HUDEP-2 (cell line): ENCODE results near the gene ITGB5.
"Not testable (repeated sequence)": the region's sequence is repeated elsewhere in the genome, so short reads cannot be mapped to it uniquely, and the experiment has no call there.

Experiments
- DNase-seq, 76 experiments: peaks; one replicate each; lab custom pipeline; 2025; ENCODE audit not compliant: unreplicated experiment in 76 of 76; lab: John Stamatoyannopoulos, UW

ITGB5 gene

DNA sequence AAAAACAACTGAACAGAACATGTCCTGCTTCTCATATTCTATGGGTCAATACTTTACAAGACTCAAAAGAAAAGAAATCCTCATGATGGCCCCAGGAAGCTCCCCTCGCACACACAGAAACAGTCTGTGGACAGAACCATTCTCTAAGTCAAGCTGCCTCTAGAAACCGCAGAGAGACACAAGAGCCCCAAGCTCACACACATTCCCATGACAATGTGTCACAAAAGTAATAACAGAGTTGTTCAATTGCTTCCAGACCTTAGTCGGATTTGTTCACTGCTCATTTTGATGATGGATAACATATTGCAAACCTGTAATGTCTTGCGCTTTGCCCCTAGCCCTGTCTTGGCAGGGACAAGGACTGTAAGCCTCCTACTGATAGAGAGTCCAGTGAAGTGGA is 96.0 kb downstream of the ITGB5 start:
- no peak for DNase-seq

- DNase-seq = not testable (repeated sequence)
Measured at GRCh38 chr3:124789103-124789502, 98.1 kb downstream of the ITGB5 start.

GRCh38 chr3:124788254-124788745 is 98.9 kb downstream of the ITGB5 start:
- no peak for DNase-seq

DNA sequence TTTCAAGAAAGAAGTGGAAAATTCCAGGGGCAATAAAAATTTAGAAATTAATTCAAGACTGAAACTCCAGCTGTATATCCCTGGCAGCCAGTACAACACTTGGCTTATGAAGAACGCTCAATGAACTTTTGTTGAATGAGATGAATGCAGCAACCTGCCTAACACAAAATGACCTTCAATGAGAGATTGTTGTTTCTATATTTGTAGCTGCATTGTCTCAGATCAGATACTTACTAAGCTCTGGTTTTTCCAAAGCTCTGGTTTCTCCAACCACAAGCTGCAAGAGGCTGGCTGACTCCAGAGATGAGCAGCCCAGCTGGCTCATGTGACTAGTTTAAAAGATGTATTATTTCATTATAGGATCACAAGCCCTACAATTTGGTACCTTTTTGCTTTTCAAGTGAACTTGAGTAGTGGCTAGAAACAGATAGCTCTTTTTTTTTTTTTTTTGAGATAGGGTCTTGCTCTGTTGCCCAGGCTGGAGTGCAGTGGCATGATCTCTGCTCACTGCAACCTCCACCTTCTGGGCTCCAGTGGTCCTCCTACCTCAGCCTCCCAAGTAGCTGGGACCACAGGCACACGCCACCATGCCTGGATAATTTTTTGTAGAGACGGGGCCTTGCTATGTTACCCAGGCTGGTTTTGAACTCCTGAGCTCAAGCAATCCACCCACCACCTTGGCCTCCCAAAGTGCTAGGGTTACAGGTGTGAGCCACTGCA is 99.5 kb downstream of the ITGB5 start:
- DNase-seq = no peak

GRCh38 chr3:124786511-124787241 is 100.5 kb downstream of the ITGB5 start:
- no peak for DNase-seq

DNA sequence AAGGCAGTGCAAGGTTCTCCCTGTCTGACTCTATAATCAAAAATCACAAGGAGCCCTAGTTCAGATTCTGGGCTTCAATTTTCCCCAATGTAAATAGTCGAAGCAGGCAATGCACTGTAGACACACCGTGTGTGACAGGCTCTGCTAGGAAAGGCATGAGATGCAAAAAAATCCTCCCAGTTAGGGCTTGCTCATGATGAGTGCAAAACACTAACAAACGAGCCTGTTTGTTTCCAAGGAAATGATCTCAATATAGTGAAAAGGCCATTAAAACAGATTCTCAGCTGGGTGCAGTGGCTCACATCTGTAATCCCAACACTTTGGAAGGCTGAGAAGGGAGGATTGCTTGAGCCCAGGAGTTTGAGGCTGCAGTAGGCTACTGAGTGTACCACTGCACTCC is 101.2 kb downstream of the ITGB5 start:
- no peak for DNase-seq

DNA sequence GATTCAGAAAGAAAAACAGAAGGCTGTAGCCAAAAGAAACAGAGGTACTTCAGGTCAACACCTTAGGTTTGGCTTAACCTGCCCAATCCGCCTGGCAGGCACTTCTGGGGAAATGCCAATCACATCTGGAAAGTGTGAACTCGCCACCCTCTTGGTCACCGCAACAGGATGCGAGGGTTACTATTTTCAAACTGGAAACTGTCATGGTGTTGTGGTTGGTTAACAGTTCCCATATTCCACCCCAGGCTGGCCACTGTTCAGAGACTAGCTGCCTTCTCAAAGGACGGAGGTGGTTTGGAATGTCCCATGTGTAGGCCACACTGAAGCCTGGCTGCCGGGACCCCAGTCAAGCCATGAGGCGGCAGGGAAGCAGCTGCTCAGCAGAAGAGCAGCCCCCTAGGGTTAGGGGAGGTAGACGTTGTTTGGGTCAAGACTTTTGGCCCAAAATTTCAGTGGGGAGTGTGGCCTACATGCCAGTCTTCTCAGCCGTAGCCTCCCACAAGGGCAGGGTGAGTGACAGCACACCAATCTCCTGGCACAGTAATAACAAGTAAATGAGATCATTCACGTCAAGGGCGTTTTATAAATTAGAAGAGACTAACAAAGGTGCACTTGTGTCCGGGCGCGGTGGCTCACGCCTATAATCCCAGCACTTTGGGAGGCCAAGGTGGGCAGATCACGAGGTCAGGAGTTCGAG is 102.3 kb downstream of the ITGB5 start:
- no peak for DNase-seq

GRCh38 chr3:124783696-124784095 is 103.5 kb downstream of the ITGB5 start:
- no peak for DNase-seq

DNA sequence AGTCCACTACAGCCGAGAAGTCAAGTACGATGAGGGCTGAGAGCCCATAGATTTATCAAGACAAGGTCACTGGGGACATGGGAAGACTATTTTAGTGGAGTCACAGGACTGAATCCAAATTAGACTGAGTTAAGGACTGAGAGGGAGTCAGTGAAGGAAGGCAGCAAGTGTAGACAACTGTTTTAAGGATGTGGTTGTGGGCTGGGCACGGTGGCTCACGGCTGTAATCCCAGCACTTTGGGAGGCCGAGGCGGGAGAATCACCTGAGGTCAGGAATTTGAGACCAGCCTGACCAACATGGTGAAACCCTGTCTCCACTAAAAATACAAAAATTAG is 104.8 kb downstream of the ITGB5 start:
- DNase-seq = not testable (repeated sequence)

DNA sequence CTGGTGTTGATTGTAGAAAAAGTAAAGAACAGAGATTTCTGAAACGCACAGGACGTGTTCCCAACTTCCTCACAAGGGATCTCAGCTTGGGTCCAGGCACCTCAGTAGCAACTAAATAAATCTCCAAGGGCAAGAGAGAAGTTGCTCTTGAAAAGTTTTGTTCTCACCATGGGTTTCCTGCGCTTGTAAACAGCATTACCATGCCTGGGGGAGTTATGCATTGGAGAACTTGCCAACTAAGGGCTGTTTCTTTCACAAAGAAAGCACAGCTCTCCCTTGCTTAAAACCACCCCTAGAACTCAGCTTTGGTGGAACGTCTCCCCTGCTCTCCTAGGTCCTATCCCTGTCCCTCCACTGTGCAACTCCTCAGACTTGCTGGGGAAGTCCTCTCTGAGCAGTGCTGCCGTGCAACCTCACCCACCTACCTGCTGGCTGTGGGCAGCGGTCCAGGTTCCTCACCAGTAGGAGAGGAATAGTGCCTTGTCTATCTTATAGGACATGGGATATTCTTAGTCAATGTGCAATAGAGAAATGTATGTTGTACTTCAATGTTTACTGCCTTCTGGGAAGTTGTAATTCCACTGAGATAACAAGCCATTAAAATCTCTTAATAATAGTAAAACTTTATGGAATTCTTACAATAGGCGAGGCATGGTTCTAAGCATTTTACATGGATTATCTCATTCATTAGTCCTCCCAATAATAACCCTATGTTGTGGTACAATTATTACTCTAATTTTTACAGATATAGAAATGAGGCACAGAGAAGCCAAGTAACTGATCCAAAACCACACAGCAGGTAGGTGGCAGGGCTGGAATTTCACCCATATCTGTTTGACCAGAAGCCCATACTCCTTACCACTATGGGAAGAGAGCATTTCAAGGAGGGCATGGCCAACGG is 105.4 kb downstream of the ITGB5 start:
- no peak for DNase-seq

GRCh38 chr3:124780761-124781475 is 106.2 kb downstream of the ITGB5 start:
- no peak for DNase-seq

DNA sequence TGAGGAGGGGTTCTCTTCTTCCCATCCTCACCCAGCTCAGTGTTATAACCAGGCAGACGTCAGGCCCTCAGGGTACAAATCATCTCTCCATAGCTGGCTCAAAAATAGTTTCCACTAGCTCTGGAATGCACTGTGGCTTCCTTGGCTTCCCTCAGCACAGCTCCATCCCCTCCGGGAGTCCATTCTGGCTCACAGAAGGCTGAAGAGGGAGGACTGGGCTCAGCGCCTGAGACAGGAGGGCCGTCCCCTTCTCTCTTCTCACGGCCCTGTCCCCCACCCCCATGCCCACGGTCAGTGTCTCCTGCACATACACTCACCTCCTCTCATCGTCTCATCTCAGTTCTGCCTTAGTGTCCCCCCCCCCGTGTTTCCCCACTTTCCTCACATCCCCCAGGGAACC is 106.8 kb downstream of the ITGB5 start:
- no peak for DNase-seq

GRCh38 chr3:124779751-124780191 is 107.4 kb downstream of the ITGB5 start:
- DNase-seq = no peak

DNA sequence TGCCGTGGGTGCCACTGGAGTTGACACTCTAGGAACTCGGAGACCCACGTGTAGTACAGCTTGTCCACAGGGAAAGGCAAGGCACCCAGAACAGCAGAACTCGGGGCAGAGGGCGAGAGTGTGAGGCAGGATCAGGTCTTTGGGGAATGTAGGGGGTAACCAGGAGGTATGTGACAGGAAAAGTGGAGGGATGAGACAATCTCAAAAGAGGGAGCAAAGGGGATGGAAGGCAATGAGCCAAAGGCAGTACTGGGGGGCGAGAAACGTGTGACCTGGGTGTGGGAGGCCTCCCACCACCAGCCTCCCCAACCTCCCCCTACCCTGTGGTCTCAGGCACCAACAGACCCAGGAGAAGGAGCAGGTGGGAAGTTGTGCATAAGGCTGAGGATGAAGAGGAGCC is 108.0 kb downstream of the ITGB5 start:
- DNase-seq = no peak

- DNase-seq = no peak
Measured at GRCh38 chr3:124777762-124778470, 109.2 kb downstream of the ITGB5 start.

- no peak for DNase-seq
Measured at GRCh38 chr3:124776856-124777255, 110.3 kb downstream of the ITGB5 start.

- DNase-seq = no peak
Measured at GRCh38 chr3:124775877-124776276, 111.3 kb downstream of the ITGB5 start.

DNA sequence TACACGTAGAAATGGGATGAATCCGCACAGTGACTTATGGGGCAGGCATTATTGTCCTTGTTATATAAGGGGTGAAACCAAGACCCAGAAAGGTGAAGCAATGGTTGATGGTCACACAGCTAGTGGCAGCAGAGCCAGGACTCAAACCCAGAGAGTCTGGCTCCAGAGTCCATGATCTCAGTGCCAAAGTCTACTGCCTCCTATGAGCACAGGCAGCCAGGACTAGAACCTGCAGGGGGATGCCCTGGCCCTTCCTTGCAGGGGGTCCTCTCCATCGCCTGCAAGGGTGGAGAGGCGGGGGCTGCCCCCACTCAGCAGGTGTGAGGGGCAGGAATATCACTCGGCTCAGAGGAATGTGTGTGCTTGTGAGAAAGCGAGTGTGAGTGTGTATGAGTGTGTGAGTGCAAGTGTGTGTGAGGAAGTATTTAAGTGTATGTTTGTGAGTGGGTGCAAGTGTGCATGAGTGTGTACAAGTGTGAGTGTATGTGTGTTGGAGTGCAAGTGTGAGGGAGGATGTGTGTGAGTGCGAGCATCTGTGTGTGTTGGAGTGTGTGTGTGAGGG is 112.2 kb downstream of the ITGB5 start:
- no peak for DNase-seq

- no peak for DNase-seq
Measured at GRCh38 chr3:124774327-124774718, 112.8 kb downstream of the ITGB5 start.
